Activated naive CD4-positive, alpha-beta T cell treated with anti-CD3 and anti-CD28 coated beads for 36 hours (primary cell): ENCODE measurements around the gene DOCK4. TPM values are rescaled to one million over a fixed set of nuclear protein-coding genes. Genes with fewer than 3 reads are reported as not detected.
A peak's percentile ranks its signal among the peaks of the same experiment; 100 is the strongest.

ENCODE experiments used
- CTCF ChIA-PET: fragments of 350-600 bp; sonication (Branson Sonifier 250); formaldehyde crosslinking; loops from one replicate; lab custom pipeline; 2021; ENCODE audit warnings: antibody characterized with exemption; lab: Charles Lee
- DNase-seq: peaks from one replicate; pipeline ENCODE4 v3.0.0-alpha.2; 2020
- H3K27ac Mint-ChIP-seq: one replicate; pipeline ENCODE4 v1.8.0; 2021; ENCODE audit warnings: mild to moderate bottlenecking, mixed read lengths
- H3K27me3 Mint-ChIP-seq: one replicate; pipeline ENCODE4 v1.8.0; 2021; ENCODE audit warnings: low read depth, mixed read lengths
- H3K36me3 Mint-ChIP-seq: one replicate; pipeline ENCODE4 v1.8.0; 2021; ENCODE audit warnings: low read depth, mixed read lengths
- H3K4me1 Mint-ChIP-seq: one replicate; pipeline ENCODE4 v1.8.0; 2021; ENCODE audit warnings: low read depth, mixed read lengths
- H3K4me3 Mint-ChIP-seq: one replicate; pipeline ENCODE4 v1.8.0; 2021; ENCODE audit warnings: mild to moderate bottlenecking, moderate library complexity, mixed read lengths
- H3K9me3 Mint-ChIP-seq: one replicate; pipeline ENCODE4 v1.8.0; 2021; ENCODE audit warnings: mixed read lengths
- intact Hi-C: fragments of 100-400 bp; cut with micrococcal nuclease; formaldehyde crosslinking; loops from one replicate; pipeline ENCODE4 v1.15.1; 2023
- total RNA-seq, 2 experiments: library from RNA; stranded (reverse); gene quantifications; one replicate each; pipeline ENCODE4 v1.2.3, GENCODE V29; 2021

The DOCK4 gene
- total RNA-seq, 2 experiments from 2014 or later = 0.43 to 0.62 TPM

GRCh38 chr7:111730057-111730456 is 476.1 kb downstream of the DOCK4 start:
- Mint-ChIP-seq H3K27ac (no peak overlapping the region), H3K4me1 (no peaks in the 10 kb centered on the region), H3K27me3 (peaks cover 5% of the 10 kb centered on the region), H3K36me3 (no peaks in the 10 kb centered on the region), H3K9me3 (no peaks in the 10 kb centered on the region), H3K4me3 (no peak overlapping the region)
- intact Hi-C loops = loop anchor here (2.0 to 5.0 kb wide), 4 partner anchors 243 to 1639 kb away; partner anchors contain the start of gene LRRN3
- no peak for DNase-seq
- CTCF ChIA-PET = interaction anchor here (0.9 to 1.9 kb wide), 5 partner anchors 9 to 1888 kb away, joined by 3 to 8 read pairs (median 4); no protein-coding TSS in a partner anchor

GRCh38 chr7:111729483-111729882 is 476.7 kb downstream of the DOCK4 start:
- H3K4me1 Mint-ChIP-seq = no peaks in the 10 kb centered on the region

GRCh38 chr7:111728635-111728995 is 477.6 kb downstream of the DOCK4 start:
- H3K27me3 Mint-ChIP-seq = peaks cover 7% of the 10 kb centered on the region
- H3K27ac Mint-ChIP-seq = no peak overlapping the region
- CTCF ChIA-PET = no interaction called here
- H3K9me3 Mint-ChIP-seq = no peaks in the 10 kb centered on the region
- no peaks in the 10 kb centered on the region for H3K4me1 Mint-ChIP-seq
- no peak for DNase-seq
- no peaks in the 10 kb centered on the region for H3K36me3 Mint-ChIP-seq
- H3K4me3 Mint-ChIP-seq = peak overlapping the region; percentile 48
- intact Hi-C loops = no loop called here

More at GRCh38 chr7:111729483-111729882, 476.7 kb downstream of the DOCK4 start:
- CTCF ChIA-PET = interaction anchor here (0.9 to 1.9 kb wide), 2 partner anchors 631 to 1887 kb away, joined by 3 to 8 read pairs; no protein-coding TSS in a partner anchor
- intact Hi-C loops = no loop called here
- Mint-ChIP-seq H3K27ac (no peak overlapping the region), H3K4me3 (no peak overlapping the region), H3K27me3 (peaks cover 5% of the 10 kb centered on the region), H3K9me3 (no peaks in the 10 kb centered on the region), H3K36me3 (no peaks in the 10 kb centered on the region)
- DNase-seq = no peak

- Mint-ChIP-seq H3K27me3 (peaks cover 7% of the 10 kb centered on the region), H3K4me1 (no peaks in the 10 kb centered on the region), H3K36me3 (no peaks in the 10 kb centered on the region), H3K4me3 (peak overlapping the region; percentile 48), H3K9me3 (no peaks in the 10 kb centered on the region), H3K27ac (no peak overlapping the region)
- CTCF ChIA-PET = interaction anchor here (0.7 to 1.1 kb wide), 3 partner anchors 11 to 663 kb away, joined by 3 read pairs; no protein-coding TSS in a partner anchor
- intact Hi-C loops = no loop called here
- DNase-seq = peak; percentile 4
Observed at GRCh38 chr7:111727905-111728634, 478.1 kb downstream of the DOCK4 start.

GRCh38 chr7:111718886-111719285 is 487.3 kb downstream of the DOCK4 start:
- intact Hi-C loops = no loop called here
- H3K9me3 Mint-ChIP-seq = no peaks in the 10 kb centered on the region
- no peaks in the 10 kb centered on the region for H3K27me3 Mint-ChIP-seq
- H3K4me1 Mint-ChIP-seq = no peaks in the 10 kb centered on the region
- DNase-seq = no peak
- CTCF ChIA-PET = no interaction called here
- H3K4me3 Mint-ChIP-seq = no peak overlapping the region
- no peaks in the 10 kb centered on the region for H3K36me3 Mint-ChIP-seq
- no peak overlapping the region for H3K27ac Mint-ChIP-seq

- peaks cover 18% of the 10 kb centered on the region for H3K27me3 Mint-ChIP-seq
- CTCF ChIA-PET = no interaction called here
- no peak for DNase-seq
- no peaks in the 10 kb centered on the region for H3K4me1 Mint-ChIP-seq
- H3K36me3 Mint-ChIP-seq = no peaks in the 10 kb centered on the region
- H3K27ac Mint-ChIP-seq = no peak overlapping the region
- intact Hi-C loops = no loop called here
- no peak overlapping the region for H3K4me3 Mint-ChIP-seq
- no peaks in the 10 kb centered on the region for H3K9me3 Mint-ChIP-seq
Observed at GRCh38 chr7:111711426-111712065, 494.7 kb downstream of the DOCK4 start.

GRCh38 chr7:111710839-111711380 is 495.3 kb downstream of the DOCK4 start:
- intact Hi-C loops = no loop called here
- Mint-ChIP-seq H3K9me3 (no peaks in the 10 kb centered on the region), H3K4me3 (no peak overlapping the region), H3K27ac (no peak overlapping the region), H3K27me3 (peaks cover 18% of the 10 kb centered on the region), H3K4me1 (no peaks in the 10 kb centered on the region), H3K36me3 (no peaks in the 10 kb centered on the region)
- CTCF ChIA-PET = no interaction called here
- DNase-seq = no peak

- Mint-ChIP-seq H3K27ac (no peak overlapping the region), H3K4me3 (no peak overlapping the region), H3K36me3 (no peaks in the 10 kb centered on the region), H3K4me1 (no peaks in the 10 kb centered on the region), H3K27me3 (peaks cover 32% of the 10 kb centered on the region), H3K9me3 (no peaks in the 10 kb centered on the region)
- DNase-seq = no peak
- CTCF ChIA-PET = no interaction called here
- intact Hi-C loops = no loop called here
Observed at GRCh38 chr7:111708072-111708471, 498.1 kb downstream of the DOCK4 start.

- Mint-ChIP-seq H3K27me3 (peaks cover 30% of the 10 kb centered on the region), H3K4me3 (no peak overlapping the region), H3K36me3 (no peaks in the 10 kb centered on the region), H3K9me3 (no peaks in the 10 kb centered on the region), H3K27ac (no peak overlapping the region), H3K4me1 (no peaks in the 10 kb centered on the region)
- DNase-seq = no peak
- intact Hi-C loops = no loop called here
- CTCF ChIA-PET = interaction anchor here (1.1 kb wide), 1 partner anchor 11 kb away, joined by 3 read pairs; no protein-coding TSS in a partner anchor
Observed at GRCh38 chr7:111705807-111706206, 500.4 kb downstream of the DOCK4 start.

GRCh38 chr7:111697771-111698170 is 508.4 kb downstream of the DOCK4 start:
- no peak for DNase-seq
- Mint-ChIP-seq H3K36me3 (peaks cover 2% of the 10 kb centered on the region), H3K4me3 (no peak overlapping the region), H3K4me1 (peaks cover 2% of the 10 kb centered on the region), H3K27ac (no peak overlapping the region), H3K27me3 (peaks cover 4% of the 10 kb centered on the region), H3K9me3 (peaks cover 4% of the 10 kb centered on the region)
- CTCF ChIA-PET = no interaction called here
- intact Hi-C loops = no loop called here

- Mint-ChIP-seq H3K4me3 (no peak overlapping the region), H3K36me3 (peaks cover 2% of the 10 kb centered on the region), H3K4me1 (peaks cover 2% of the 10 kb centered on the region), H3K27ac (no peak overlapping the region), H3K9me3 (peaks cover 4% of the 10 kb centered on the region), H3K27me3 (peaks cover 8% of the 10 kb centered on the region)
- CTCF ChIA-PET = no interaction called here
- intact Hi-C loops = no loop called here
- DNase-seq = no peak
Observed at GRCh38 chr7:111694376-111694775, 511.8 kb downstream of the DOCK4 start.

GRCh38 chr7:111690364-111691111 is 515.7 kb downstream of the DOCK4 start:
- peaks cover 2% of the 10 kb centered on the region for H3K36me3 Mint-ChIP-seq
- peaks cover 2% of the 10 kb centered on the region for H3K4me1 Mint-ChIP-seq
- CTCF ChIA-PET = interaction anchor here (0.6 kb wide), 1 partner anchor 566 kb away, joined by 3 read pairs; no protein-coding TSS in a partner anchor
- no peak for DNase-seq
- no peak overlapping the region for H3K27ac Mint-ChIP-seq
- H3K9me3 Mint-ChIP-seq = peaks cover 4% of the 10 kb centered on the region
- intact Hi-C loops = no loop called here
- H3K27me3 Mint-ChIP-seq = peaks cover 9% of the 10 kb centered on the region
- H3K4me3 Mint-ChIP-seq = no peak overlapping the region
